SK-N-MC (cell line): ENCODE measurements around the gene TXNIP.

Experiments
- DNase-seq: peaks from one replicate; pipeline ENCODE4 v3.0.0-alpha.2; 2011; ENCODE audit warnings: low read depth, low spot score
- H3K27ac ChIP-seq: fragments of 200-600 bp; sonication (generic); 2 replicates; pipeline ENCODE4 v1.5.1; 2016; ENCODE audit warnings: mixed run types
- H3K36me3 ChIP-seq: fragments of 200-600 bp; sonication (generic); 2 replicates; pipeline ENCODE4 v1.6.1; 2017; ENCODE audit warnings: antibody characterized with exemption, low read length, mixed read lengths; ENCODE audit not compliant: insufficient read depth
- H3K4me3 ChIP-seq: fragments of 200-600 bp; sonication (generic); 2 replicates; pipeline ENCODE4 v1.5.1; 2016
- H3K9ac ChIP-seq: fragments of 200-600 bp; sonication (generic); 2 replicates; pipeline ENCODE4 v1.8.0; 2017; ENCODE audit warnings: mixed run types, mixed read lengths; ENCODE audit not compliant: insufficient read length
- H3K9me3 ChIP-seq: fragments of 200-600 bp; sonication (generic); 2 replicates; pipeline ENCODE4 v1.6.1; 2017; ENCODE audit warnings: low read depth, mild to moderate bottlenecking, antibody characterized with exemption, low read length, moderate library complexity, mixed read lengths
- EZH2 ChIP-seq: fragments of 200-600 bp; sonication (generic); IDR thresholded peaks from one replicate; pipeline ENCODE4 v1.6.1; 2017; ENCODE audit warnings: antibody characterized with exemption
- FOXP2 ChIP-seq: optimal IDR thresholded peaks from 2 replicates; pipeline ENCODE3; 2011; ENCODE audit warnings: mild to moderate bottlenecking, moderate library complexity; ENCODE audit not compliant: insufficient read depth; ENCODE audit errors: extremely low read length, control extremely low read depth
- POLR2AphosphoS5 ChIP-seq: IDR thresholded peaks from 2 replicates; pipeline ENCODE4 v1.6.1; 2012; ENCODE audit warnings: mild to moderate bottlenecking, low read depth, low read length, borderline replicate concordance

The TXNIP gene

DNA sequence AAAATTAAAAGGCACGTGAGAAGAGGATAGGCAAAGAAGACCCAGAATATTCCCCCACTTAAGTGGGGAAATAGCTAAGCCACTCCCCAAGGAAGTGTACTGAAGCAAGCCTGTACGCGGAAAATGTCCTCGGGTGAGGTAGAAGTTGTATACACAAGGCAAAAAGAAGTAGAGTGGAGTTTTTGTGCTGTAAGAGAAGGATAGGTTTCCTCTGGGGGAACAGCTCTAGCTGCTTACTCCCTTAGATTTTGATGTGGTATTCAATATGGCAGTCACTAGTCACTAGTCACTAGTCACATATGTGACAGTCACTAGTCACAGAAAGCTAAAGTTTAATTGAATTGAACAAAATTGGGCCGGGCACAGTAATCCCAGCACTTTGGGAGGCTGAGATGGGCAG lies 7.6 kb downstream of the TXNIP start:
- Histone ChIP-seq H3K4me3 (no peak overlapping the region), H3K9me3 (no peaks in the 10 kb centered on the region), H3K36me3 (peaks cover 3% of the 10 kb centered on the region; the same call in 1 of the 2 replicates), H3K9ac (no peak overlapping the region), H3K27ac (no peak overlapping the region)
- TF ChIP-seq FOXP2, result no peak
- TF ChIP-seq EZH2, result no peak
- TF ChIP-seq POLR2AphosphoS5, result no peak
- DNase-seq, result no peak

DNA sequence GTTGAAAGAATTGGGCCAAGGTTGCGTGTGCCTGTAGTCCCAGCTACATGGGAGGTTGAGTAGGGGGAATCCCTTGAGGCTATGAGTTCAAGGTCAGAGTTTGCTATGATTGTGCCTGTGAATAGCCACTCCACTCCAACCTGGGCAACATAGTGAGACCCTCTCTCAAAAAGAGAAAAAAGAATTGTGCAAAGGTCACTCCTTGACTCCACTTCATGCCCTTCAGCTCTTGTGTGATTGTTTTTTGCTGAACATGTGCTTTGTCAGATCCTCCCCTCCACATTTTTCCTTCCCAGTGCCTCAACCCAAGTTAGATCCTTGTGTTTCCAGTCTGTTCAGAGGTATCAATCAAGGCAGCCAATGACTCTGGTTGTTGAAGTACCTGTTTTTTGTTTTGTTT lies 8.5 kb downstream of the TXNIP start:
- Histone ChIP-seq H3K9ac (no peak overlapping the region), H3K27ac (no peak overlapping the region), H3K9me3 (no peaks in the 10 kb centered on the region), H3K4me3 (no peak overlapping the region), H3K36me3 (no peaks in the 10 kb centered on the region)
- TF ChIP-seq EZH2 (no peak), POLR2AphosphoS5 (no peak), FOXP2 (no peak)
- DNase-seq, result no peak

DNA sequence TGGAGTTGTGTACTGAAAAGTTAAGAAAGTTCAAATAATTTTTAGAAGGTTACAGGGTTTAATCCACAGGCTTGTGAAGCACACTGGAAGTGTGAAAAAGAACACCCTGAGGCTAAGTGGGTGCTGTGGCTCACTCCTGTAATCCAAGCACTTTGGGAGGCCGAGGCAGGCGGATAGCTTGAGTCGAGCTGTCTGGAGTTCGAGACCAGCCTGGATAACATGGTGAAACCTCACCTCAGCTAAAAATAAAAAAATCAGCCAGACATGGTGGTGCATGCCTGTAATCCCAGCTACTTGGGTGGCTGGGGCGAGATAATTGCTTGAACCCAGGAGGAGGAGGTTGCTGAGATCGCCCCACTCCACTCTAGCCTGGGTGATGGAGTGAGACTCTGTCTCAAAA lies 9.8 kb downstream of the TXNIP start:
- Histone ChIP-seq H3K4me3 (no peak overlapping the region), H3K27ac (no peak overlapping the region), H3K36me3 (no peaks in the 10 kb centered on the region), H3K9me3 (no peaks in the 10 kb centered on the region), H3K9ac (no peak overlapping the region)
- DNase-seq, result no peak
- no peak for TF ChIP-seq FOXP2
- no peak for TF ChIP-seq POLR2AphosphoS5
- TF ChIP-seq EZH2, result no peak

DNA sequence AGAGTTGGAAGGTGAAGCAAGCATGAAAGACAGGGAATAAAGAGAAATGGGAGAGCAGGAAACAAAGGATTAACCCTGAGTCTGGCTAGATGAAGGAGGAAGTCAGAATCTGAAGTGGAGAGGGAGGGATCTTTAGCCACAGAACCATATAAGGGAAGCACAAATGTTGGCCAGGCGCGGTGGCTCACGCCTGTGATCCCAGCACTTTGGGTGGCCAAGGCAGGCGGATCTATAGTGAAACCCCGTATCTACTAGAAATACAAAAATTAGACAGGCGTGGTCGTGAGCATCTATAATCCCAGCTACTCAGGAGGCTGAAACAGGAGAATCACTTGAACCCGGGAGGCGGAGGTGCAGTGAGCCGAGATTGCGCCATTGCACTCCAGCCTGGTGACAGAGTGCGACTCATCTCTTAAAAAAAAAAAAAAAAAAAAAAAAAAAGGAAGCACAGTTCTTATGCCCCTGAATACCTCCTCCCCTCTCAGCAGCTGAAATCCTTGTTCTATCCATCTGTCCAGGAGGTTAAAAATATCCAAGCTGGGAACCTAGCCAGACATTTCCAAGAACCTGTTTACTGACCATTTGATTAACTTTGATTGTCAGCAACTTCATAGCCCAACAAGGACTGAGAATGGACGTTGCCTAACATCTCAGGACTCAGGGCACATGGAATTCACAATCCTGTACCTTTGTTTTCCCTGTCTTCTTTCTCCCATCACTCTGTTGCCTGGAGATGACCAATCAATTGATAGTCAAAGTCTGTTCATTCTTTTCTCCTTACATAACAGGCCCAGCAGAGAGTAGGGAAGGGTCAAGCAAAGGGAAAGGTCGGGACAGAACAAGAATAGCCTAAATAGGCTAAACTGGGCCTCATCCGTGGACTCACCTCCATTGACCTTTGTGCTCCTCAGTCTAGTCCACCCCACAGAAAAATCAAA lies 10.6 kb downstream of the TXNIP start:
- no peak overlapping the region for H3K9ac ChIP-seq
- no peak overlapping the region for H3K4me3 ChIP-seq
- TF ChIP-seq FOXP2, result no peak
- no peak for TF ChIP-seq POLR2AphosphoS5
- TF ChIP-seq EZH2, result no peak
- no peaks in the 10 kb centered on the region for H3K9me3 ChIP-seq
- no peak overlapping the region for H3K27ac ChIP-seq
- no peaks in the 10 kb centered on the region for H3K36me3 ChIP-seq
- no peak for DNase-seq

DNA sequence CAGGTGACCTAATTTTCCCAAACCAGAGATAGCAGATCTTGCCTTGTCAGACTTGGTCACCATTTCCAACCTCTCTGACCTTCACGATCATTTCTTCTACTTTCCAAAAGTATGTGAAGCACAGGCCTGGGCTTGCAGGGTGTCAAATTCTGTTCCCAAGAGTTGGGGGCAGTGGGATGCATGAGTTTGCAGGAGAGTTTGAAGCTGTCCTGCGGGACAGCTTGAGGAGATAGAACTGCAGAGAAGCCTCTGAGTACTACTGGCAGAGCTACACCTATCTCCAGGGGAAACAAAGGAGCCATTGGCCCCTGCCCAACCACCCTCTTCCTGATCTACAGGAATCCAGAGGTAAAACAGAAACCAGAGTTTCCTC lies 11.3 kb downstream of the TXNIP start:
- Histone ChIP-seq H3K36me3 (no peaks in the 10 kb centered on the region), H3K9ac (no peak overlapping the region), H3K9me3 (no peaks in the 10 kb centered on the region), H3K4me3 (no peak overlapping the region), H3K27ac (no peak overlapping the region)
- TF ChIP-seq FOXP2 (no peak), EZH2 (no peak)
- no peak for DNase-seq

DNA sequence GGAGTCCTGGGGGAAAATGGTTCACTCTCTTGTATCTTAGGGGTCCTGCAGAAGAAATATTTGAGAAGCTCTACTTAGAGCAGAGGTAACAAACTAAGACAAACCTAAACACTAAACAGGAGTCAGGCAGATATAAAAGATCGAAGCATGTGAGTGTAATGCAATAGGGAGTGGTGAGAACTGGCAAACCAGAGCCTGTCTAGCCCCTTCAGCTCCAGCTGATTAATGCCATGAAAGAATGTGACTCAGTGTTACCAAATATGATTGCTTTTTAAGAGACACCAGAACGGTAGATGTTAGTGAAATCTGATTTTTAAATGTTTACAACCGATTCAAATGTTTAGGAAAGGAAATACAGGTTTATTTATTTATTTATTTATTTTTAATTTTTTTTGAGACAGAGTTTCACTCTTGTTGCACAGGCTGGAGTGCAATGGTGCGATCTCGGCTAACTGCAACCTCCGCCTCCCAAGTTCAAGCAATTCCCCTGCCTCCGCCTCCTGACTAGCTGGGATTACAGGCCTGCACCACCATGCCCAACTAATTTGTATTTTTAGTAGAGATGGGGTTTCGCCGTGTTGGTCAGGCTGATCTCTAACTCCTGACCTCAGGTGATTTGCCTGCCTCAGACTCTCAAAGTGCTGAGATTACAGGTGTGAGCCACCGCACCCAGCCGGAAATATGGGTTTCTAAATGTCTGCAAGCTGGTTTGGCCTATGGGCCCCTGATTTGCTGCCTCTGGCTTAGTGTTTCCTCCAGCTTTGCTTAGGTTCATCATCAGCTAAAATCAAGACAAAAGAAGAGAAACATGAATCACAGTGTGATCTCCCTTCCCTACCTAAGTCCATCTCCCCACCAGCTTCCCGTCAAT lies 12.2 kb downstream of the TXNIP start:
- Histone ChIP-seq H3K4me3 (no peak overlapping the region), H3K9me3 (no peaks in the 10 kb centered on the region), H3K27ac (0 out of 2 replicates have a peak overlapping the region, but pooled peaks have one; percentile 2), H3K36me3 (no peaks in the 10 kb centered on the region), H3K9ac (no peak overlapping the region)
- TF ChIP-seq EZH2, result no peak
- no peak for TF ChIP-seq POLR2AphosphoS5
- no peak for DNase-seq

DNA sequence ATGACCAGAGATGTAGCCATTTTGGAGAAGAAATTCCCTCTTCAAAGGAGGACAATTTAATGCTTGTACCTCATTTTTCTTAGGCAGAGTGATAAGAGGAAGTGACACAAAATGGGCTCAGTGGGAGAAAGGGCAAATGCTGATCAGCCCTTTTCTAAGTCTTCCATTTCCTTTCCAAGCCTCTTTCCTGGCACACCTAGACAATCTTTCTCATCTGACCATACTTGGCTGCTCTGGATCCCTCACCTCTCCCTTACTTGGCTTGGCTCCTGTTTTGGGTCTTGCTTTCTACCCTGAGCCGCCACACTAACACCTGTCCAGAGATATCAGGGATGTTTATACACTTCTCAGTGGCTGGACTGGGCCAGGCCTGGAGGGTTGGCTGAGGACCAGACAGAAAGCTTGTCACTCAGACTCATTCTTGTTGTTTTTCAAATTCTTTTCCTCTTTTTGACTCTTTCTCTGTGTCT lies 13.1 kb downstream of the TXNIP start:
- TF ChIP-seq FOXP2 (no peak), POLR2AphosphoS5 (no peak)

DNA sequence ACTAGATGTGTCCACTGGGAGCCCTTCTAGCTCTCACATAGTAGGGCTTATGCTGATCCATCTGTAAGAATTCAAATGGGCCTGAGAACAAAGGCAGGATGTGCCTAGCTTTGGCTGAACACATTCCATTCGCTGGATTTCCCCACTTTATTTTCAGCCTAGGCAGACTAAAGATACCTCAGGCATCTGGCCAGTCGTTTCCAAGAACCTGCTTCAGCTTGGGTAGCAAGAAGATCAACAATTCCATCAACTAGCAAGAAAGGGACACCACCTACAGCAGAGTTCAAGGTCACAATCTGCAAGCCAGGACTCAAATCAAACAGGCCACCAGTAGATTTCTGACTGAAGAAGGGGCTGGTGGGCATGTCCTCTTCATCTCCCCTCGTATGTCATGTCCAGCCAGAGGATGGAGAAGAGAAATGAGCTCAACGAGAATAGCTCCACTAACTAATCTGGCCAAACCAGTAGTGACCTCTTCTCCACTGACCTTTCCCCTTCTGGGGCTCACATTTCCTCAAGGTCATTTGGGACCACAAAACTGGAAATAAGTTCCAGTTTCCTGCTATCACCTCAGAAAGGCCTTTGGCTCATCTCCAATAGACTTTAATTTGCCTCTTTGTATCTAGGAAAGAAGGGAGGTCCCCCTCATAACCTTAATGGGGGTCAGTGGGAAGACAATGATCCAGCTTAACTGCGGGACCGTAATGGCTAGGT lies 14.2 kb downstream of the TXNIP start:
- Histone ChIP-seq H3K9ac (no peak overlapping the region), H3K9me3 (no peaks in the 10 kb centered on the region), H3K36me3 (no peaks in the 10 kb centered on the region; the same call in 1 of the 2 replicates), H3K4me3 (no peak overlapping the region), H3K27ac (no peak overlapping the region)
- DNase-seq, result no peak
- no peak for TF ChIP-seq FOXP2
- TF ChIP-seq POLR2AphosphoS5, result no peak
- no peak for TF ChIP-seq EZH2

More for the DNA sequence above, 13.1 kb downstream of the TXNIP start:
- H3K27ac ChIP-seq, result 0 out of 2 replicates have a peak overlapping the region, but pooled peaks have one; percentile 2
- H3K36me3 ChIP-seq, result no peaks in the 10 kb centered on the region
- no peak for DNase-seq
- no peak overlapping the region for H3K9ac ChIP-seq
- no peaks in the 10 kb centered on the region for H3K9me3 ChIP-seq
- H3K4me3 ChIP-seq, result no peak overlapping the region
